GM12878 (cell line): Measurements from ENCODE around the gene LYG1.

Experiments
- ATF3 ChIP-seq: IDR thresholded peaks from 2 replicates; pipeline ENCODE4 v1.6.1; 2011; ENCODE audit warnings: low read depth, mild to moderate bottlenecking, low read length, moderate library complexity, borderline replicate concordance; ENCODE audit errors: extremely low read depth
- EZH2 ChIP-seq: IDR thresholded peaks from 2 replicates; pipeline ENCODE4 v1.6.1; 2012; ENCODE audit warnings: low read depth, mild to moderate bottlenecking, control low read depth, inconsistent platforms, low read length, borderline replicate concordance; ENCODE audit not compliant: control insufficient read depth
- KDM1A ChIP-seq: fragments of 200-600 bp; sonication (generic); IDR thresholded peaks from 2 replicates; pipeline ENCODE4 v1.6.1; 2016; ENCODE audit warnings: borderline replicate concordance
- PAX8 ChIP-seq: fragments of 450-650 bp; IDR thresholded peaks from 2 replicates; pipeline ENCODE4 v1.6.1; 2017; ENCODE audit warnings: mild to moderate bottlenecking, moderate library complexity
- POLR2AphosphoS5 ChIP-seq: IDR thresholded peaks from 2 replicates; pipeline ENCODE4 v1.6.1; 2011; ENCODE audit warnings: mild to moderate bottlenecking, low read length, inconsistent platforms
- SUPT20H ChIP-seq: IDR thresholded peaks from 2 replicates; pipeline ENCODE4 v1.6.1; 2011; ENCODE audit warnings: low read depth, mild to moderate bottlenecking, low read length, moderate library complexity, borderline replicate concordance; ENCODE audit not compliant: control insufficient read depth
- ZBTB33 ChIP-seq: fragments of 450-650 bp; IDR thresholded peaks from 2 replicates; pipeline ENCODE4 v1.6.1; 2017; ENCODE audit warnings: mild to moderate bottlenecking
- TF ChIP-seq, protein P1 (sequence below), 3 experiments: IDR thresholded peaks in 2 of 3; conservative IDR thresholded peaks in 1 of 3; 2 replicates each; pipeline ENCODE4 v1.5.1; 2011; ENCODE audit warnings: low read depth in 3 of 3, low read length in 3 of 3, mild to moderate bottlenecking in 3 of 3, control low read depth in 2 of 3, moderate library complexity in 2 of 3, inconsistent platforms in 1 of 3, mixed read lengths in 1 of 3; ENCODE audit not compliant: control insufficient read depth in 2 of 3, insufficient read depth in 1 of 3; ENCODE audit errors: extremely low read depth in 1 of 3

- TF ChIP-seq ZBTB33, result no peak
- no peak for TF ChIP-seq EZH2
- TF ChIP-seq KDM1A, result no peak
- TF ChIP-seq, protein P1, sequence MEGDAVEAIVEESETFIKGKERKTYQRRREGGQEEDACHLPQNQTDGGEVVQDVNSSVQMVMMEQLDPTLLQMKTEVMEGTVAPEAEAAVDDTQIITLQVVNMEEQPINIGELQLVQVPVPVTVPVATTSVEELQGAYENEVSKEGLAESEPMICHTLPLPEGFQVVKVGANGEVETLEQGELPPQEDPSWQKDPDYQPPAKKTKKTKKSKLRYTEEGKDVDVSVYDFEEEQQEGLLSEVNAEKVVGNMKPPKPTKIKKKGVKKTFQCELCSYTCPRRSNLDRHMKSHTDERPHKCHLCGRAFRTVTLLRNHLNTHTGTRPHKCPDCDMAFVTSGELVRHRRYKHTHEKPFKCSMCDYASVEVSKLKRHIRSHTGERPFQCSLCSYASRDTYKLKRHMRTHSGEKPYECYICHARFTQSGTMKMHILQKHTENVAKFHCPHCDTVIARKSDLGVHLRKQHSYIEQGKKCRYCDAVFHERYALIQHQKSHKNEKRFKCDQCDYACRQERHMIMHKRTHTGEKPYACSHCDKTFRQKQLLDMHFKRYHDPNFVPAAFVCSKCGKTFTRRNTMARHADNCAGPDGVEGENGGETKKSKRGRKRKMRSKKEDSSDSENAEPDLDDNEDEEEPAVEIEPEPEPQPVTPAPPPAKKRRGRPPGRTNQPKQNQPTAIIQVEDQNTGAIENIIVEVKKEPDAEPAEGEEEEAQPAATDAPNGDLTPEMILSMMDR (IDR thresholded peaks at IDR 0.05 in 2 of 3, conservative IDR thresholded peaks at IDR 0.05 in 1 of 3; ENCODE audit: control insufficient read depth in 2 of 3, extremely low read depth in 1 of 3, insufficient read depth in 1 of 3, low read depth in 3 of 3, low read length in 3 of 3), result no peak
- no peak for TF ChIP-seq ATF3
- TF ChIP-seq SUPT20H, result no peak
- no peak for TF ChIP-seq PAX8
- TF ChIP-seq POLR2AphosphoS5, result no peak
These were observed 24.4 kb upstream of the LYG1 start for GRCh38 chr2:99325384-99325783.
